Transverse colon (tissue), 4 donors: ENCODE measurements around the gene SLC5A4.
A peak's percentile ranks its signal among the peaks of the same experiment; 100 is the strongest.

ENCODE experiments used
- CTCF ChIP-seq, 5 experiments: fragments of 200-600 bp in 3 of 5; fragments of 450-650 bp in 2 of 5; sonication (generic) in 3 of 5; IDR thresholded peaks; 1 replicate in 2 of 5; 2 replicates in 3 of 5; pipeline ENCODE4 v1.5.1; 2016 to 2017; ENCODE audit warnings: antibody characterized with exemption in 5 of 5, inconsistent platforms in 3 of 5, mild to moderate bottlenecking in 2 of 5, moderate library complexity in 1 of 5
- EP300 ChIP-seq: sonication (generic); formaldehyde crosslinking; IDR thresholded peaks from one replicate; pipeline ENCODE4 v1.6.1; 2017; ENCODE audit warnings: antibody characterized with exemption, low read depth
- POLR2A ChIP-seq: fragments of 450-650 bp; IDR thresholded peaks from one replicate; pipeline ENCODE4 v1.6.1; 2016; ENCODE audit warnings: antibody characterized with exemption, mild to moderate bottlenecking, moderate library complexity
- POLR2AphosphoS5 ChIP-seq, 3 donors: sonication (generic); formaldehyde crosslinking; IDR thresholded peaks; one replicate each; pipeline ENCODE4 v1.6.1; 2016; ENCODE audit warnings: antibody characterized with exemption in 3 of 3

GRCh38 chr22:32202539-32203180 lies 52.5 kb downstream of the SLC5A4 start:
- TF ChIP-seq CTCF (IDR thresholded peaks at IDR 0.05) = peak; percentile 33 to 77 (median 58)
- no peak for TF ChIP-seq POLR2A
- TF ChIP-seq EP300 = no peak
- no peak for TF ChIP-seq POLR2AphosphoS5 (IDR thresholded peaks at IDR 0.05)
